Right lobe of liver (tissue), 4 donors: ENCODE measurements around the gene DOHH.

Experiments used
- POLR2A ChIP-seq: fragments of 450-650 bp; IDR thresholded peaks from one replicate; pipeline ENCODE4 v1.6.1; 2017; ENCODE audit warnings: antibody characterized with exemption, mild to moderate bottlenecking
- TF ChIP-seq, protein P1 (sequence below), 4 donors: fragments of 200-600 bp in 3 of 4; fragments of 450-650 bp in 1 of 4; IDR thresholded peaks; one replicate each; pipeline versions ENCODE4 v1.5.1 to v1.8.0; 2016 to 2022; ENCODE audit warnings: antibody characterized with exemption in 4 of 4, mild to moderate bottlenecking in 2 of 4
- donor health status: DM: no; HTN: no; CAD: no.
- donor health status: DM: no; HTN: no; CAD: no.
- donor health status: DM: no; HTN: yes; CAD: no.

- TF ChIP-seq, protein P1, sequence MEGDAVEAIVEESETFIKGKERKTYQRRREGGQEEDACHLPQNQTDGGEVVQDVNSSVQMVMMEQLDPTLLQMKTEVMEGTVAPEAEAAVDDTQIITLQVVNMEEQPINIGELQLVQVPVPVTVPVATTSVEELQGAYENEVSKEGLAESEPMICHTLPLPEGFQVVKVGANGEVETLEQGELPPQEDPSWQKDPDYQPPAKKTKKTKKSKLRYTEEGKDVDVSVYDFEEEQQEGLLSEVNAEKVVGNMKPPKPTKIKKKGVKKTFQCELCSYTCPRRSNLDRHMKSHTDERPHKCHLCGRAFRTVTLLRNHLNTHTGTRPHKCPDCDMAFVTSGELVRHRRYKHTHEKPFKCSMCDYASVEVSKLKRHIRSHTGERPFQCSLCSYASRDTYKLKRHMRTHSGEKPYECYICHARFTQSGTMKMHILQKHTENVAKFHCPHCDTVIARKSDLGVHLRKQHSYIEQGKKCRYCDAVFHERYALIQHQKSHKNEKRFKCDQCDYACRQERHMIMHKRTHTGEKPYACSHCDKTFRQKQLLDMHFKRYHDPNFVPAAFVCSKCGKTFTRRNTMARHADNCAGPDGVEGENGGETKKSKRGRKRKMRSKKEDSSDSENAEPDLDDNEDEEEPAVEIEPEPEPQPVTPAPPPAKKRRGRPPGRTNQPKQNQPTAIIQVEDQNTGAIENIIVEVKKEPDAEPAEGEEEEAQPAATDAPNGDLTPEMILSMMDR (IDR thresholded peaks at IDR 0.05): no peak
- no peak for TF ChIP-seq POLR2A
These were observed 48.1 kb downstream of the DOHH start for GRCh38 chr19:3452171-3452941.
